Activated B cell treated with CpG ODN at 0.5 μM for 24 hours (primary cell): ENCODE measurements around the gene MRPS33. TPM values are rescaled to one million over a fixed set of nuclear protein-coding genes. Genes with fewer than 3 reads are reported as not detected.
A peak's percentile ranks its signal among the peaks of the same experiment; 100 is the strongest.

ENCODE experiments used
- ATAC-seq: fragments of 200-7000 bp; cut with Tn5 transposase; one replicate; pipeline ENCODE4 v1.10.0; 2021; ENCODE audit warnings: low read depth, mild to moderate bottlenecking, moderate library complexity
- CTCF ChIA-PET: fragments of 350-600 bp; sonication (Branson Sonifier 250); formaldehyde crosslinking; loops from one replicate; lab custom pipeline; 2021; ENCODE audit warnings: antibody characterized with exemption; lab: Charles Lee
- POLR2A ChIA-PET: fragments of 350-600 bp; sonication (Branson Sonifier 250); formaldehyde crosslinking; loops from one replicate; lab custom pipeline; 2021; ENCODE audit warnings: antibody characterized with exemption; lab: Charles Lee
- DNase-seq: peaks from one replicate; pipeline ENCODE4 v3.0.0; 2022
- H3K27ac Mint-ChIP-seq: one replicate; pipeline ENCODE4 v1.8.0; 2020; ENCODE audit warnings: mixed read lengths
- H3K27me3 Mint-ChIP-seq: one replicate; pipeline ENCODE4 v1.8.0; 2021; ENCODE audit warnings: mixed read lengths
- H3K36me3 Mint-ChIP-seq: one replicate; pipeline ENCODE4 v1.8.0; 2021; ENCODE audit warnings: low read depth, mixed read lengths
- H3K4me1 Mint-ChIP-seq: one replicate; pipeline ENCODE4 v1.8.0; 2021; ENCODE audit warnings: mixed read lengths
- H3K4me3 Mint-ChIP-seq: one replicate; pipeline ENCODE4 v1.8.0; 2020; ENCODE audit warnings: mild to moderate bottlenecking, mixed read lengths
- H3K9me3 Mint-ChIP-seq: one replicate; pipeline ENCODE4 v1.8.0; 2020; ENCODE audit warnings: mixed read lengths
- intact Hi-C: fragments of 100-400 bp; cut with micrococcal nuclease; formaldehyde crosslinking; loops from one replicate; pipeline ENCODE4 v1.15.1; 2024
- total RNA-seq: library from RNA; stranded (reverse); gene quantifications from 2 replicates; pipeline ENCODE4 v1.2.3, GENCODE V29; 2022
- TF ChIP-seq, protein P1 (sequence below): fragments of 200-600 bp; IDR thresholded peaks from one replicate; pipeline ENCODE4 v1.8.0; 2022; ENCODE audit warnings: antibody characterized with exemption, mild to moderate bottlenecking

Gene MRPS33
- total RNA-seq, result 37.5 and 46.4 TPM in 2 replicates

DNA sequence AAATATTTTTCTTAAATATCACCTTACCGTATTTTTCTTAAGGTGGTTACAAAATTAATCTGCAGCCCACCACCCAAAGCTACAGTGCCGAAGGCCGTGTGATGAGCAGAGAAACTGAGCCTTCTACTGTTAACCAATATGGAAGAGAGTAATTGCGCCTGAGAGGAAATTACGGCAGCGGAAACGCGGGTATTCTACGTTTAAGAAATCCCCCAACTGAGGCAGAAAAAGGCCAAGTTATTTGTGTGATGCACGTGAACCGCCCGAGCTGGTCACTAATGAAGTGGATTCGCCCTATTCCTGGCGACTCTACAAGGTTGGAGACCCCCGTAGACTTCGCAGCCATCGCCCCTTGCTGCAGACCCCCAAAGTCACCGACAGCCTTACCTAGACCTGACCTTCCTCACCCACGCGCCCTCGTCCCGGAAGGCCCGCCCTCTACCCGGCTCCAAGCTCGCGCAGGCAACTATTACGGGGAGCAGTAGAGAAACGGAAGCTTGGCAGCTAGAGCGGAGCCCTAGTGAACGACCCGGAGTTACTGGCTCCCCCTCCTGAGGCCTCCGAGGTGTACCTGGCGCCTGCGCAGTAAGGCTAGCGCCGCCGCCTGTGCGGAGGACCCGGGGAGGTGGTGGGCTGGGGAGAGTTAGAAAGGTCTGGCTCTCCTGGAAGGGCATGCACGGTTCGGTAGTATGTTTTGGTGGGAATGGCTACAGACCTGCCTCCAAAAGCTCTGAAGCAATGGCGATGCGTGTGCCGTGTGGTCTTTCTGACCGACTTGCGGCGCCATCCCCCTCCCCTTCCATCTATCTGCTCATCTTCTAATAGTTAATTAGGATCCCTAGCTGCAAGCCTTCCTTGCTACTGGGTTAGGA lies at the start of gene MRPS33:
TSS of gene MRPS33 (minus strand) at position 429 of the 872 bp plus-strand sequence. CDS start 4,319 bp downstream, outside the sequence.
- peak; percentile 98 for ATAC-seq
- intact Hi-C loops, result loop anchor here (1.0 to 10.0 kb wide), 14 partner anchors 90 to 1880 kb away; partner anchors contain the start of genes AGK, BRAF, FMC1 and HIPK2
- ChIA-PET CTCF (interaction anchor here (0.9 to 6.3 kb wide), 9 partner anchors 91 to 723 kb away, joined by 3 to 151 read pairs (median 3); partner anchors contain the start of gene SSBP1), POLR2A (interaction anchor here (0.6 to 2.2 kb wide), 18 partner anchors 10 to 1655 kb away, joined by 3 to 19 read pairs (median 5); partner anchors contain the start of genes AGK, BRAF, LUC7L2 and NDUFB2)
- peaks cover 13% of the 10 kb centered on the region for H3K27me3 Mint-ChIP-seq
- H3K9me3 Mint-ChIP-seq, result peaks cover 7% of the 10 kb centered on the region
- peak within 1 kb of the TSS; percentile 100 for H3K27ac Mint-ChIP-seq
- H3K36me3 Mint-ChIP-seq, result peaks cover 21% of the 10 kb centered on the region
- peak; percentile 86 for DNase-seq
- H3K4me3 Mint-ChIP-seq, result peak within 1 kb of the TSS; percentile 99
- peaks cover 20% of the 10 kb centered on the region for H3K4me1 Mint-ChIP-seq
- TF ChIP-seq, protein P1, sequence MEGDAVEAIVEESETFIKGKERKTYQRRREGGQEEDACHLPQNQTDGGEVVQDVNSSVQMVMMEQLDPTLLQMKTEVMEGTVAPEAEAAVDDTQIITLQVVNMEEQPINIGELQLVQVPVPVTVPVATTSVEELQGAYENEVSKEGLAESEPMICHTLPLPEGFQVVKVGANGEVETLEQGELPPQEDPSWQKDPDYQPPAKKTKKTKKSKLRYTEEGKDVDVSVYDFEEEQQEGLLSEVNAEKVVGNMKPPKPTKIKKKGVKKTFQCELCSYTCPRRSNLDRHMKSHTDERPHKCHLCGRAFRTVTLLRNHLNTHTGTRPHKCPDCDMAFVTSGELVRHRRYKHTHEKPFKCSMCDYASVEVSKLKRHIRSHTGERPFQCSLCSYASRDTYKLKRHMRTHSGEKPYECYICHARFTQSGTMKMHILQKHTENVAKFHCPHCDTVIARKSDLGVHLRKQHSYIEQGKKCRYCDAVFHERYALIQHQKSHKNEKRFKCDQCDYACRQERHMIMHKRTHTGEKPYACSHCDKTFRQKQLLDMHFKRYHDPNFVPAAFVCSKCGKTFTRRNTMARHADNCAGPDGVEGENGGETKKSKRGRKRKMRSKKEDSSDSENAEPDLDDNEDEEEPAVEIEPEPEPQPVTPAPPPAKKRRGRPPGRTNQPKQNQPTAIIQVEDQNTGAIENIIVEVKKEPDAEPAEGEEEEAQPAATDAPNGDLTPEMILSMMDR, result no peak

DNA sequence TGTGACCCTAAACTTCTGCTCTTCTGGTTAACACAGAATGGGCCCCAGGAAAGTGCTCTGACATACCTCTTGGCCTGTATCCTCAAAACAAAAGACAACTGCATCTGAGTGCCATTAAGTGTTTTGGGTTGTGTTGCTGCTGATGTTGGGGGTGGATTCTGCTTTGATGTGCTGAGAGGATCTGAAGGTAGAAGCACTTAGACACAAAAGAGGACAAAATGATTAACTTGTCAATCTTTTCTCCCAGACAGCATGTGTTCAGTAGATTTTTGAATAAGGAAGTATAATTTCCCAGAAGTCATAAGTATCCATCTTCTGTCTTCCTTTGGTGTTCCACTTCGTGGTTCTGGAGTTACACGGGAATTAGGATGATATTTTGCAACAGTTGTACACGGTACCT lies 43.0 kb upstream of the MRPS33 start:
- Mint-ChIP-seq H3K36me3 (no peaks in the 10 kb centered on the region), H3K27me3 (peaks cover 25% of the 10 kb centered on the region), H3K4me3 (no peak overlapping the region), H3K27ac (no peak overlapping the region), H3K4me1 (no peaks in the 10 kb centered on the region), H3K9me3 (peaks cover 8% of the 10 kb centered on the region)
- ATAC-seq, result no peak
- TF ChIP-seq, protein P1, result no peak
- ChIA-PET CTCF (no interaction called here), POLR2A (no interaction called here)
- no peak for DNase-seq
- intact Hi-C loops, result no loop called here

DNA sequence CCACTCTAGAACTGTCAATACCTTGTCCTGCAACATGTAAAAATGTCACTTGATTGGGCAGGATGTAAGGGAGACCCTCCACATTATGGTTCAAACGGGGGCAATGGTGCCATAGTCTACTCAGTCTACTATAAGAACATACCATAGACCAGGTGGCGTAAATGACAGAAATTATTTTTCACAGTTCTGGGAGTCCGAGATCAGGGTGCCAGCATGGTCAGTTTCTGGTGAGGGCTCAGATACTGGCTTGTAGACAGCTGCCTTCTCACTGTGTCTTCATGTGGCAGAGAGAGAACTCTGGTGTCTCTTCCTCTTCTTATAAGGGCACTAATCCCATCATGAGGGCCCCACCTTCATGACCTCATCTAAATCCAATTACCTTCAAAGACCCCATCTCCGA lies 40.4 kb upstream of the MRPS33 start:
- Mint-ChIP-seq H3K4me3 (no peak overlapping the region), H3K27me3 (peaks cover 35% of the 10 kb centered on the region), H3K36me3 (no peaks in the 10 kb centered on the region), H3K27ac (no peak overlapping the region), H3K9me3 (peaks cover 6% of the 10 kb centered on the region), H3K4me1 (no peaks in the 10 kb centered on the region)
- DNase-seq, result no peak
- TF ChIP-seq, protein P1, result no peak
- intact Hi-C loops, result no loop called here
- no peak for ATAC-seq
- CTCF ChIA-PET, result no interaction called here
- POLR2A ChIA-PET, result no interaction called here

DNA sequence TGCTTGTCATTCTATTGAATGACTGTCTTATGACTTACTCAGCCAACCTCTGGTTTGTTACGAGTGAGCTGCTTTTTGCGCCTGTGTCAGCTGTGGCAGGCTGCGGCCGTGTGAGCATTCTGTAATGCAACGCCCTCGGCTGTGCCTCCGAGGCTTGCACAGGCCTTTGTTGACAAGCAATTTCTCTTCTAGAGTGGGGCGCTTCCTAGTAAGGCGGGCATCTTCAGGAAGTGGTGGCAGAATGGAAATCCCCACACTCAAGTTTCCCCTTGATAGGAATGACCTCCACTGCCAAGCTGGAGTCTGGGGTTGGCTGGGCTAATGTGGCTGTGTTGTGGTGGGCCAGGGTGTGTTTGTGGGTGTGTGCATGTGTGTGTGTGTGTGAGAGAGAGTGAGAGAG lies 38.9 kb upstream of the MRPS33 start:
- H3K27me3 Mint-ChIP-seq, result peaks cover 38% of the 10 kb centered on the region
- no peak overlapping the region for H3K4me3 Mint-ChIP-seq
- POLR2A ChIA-PET, result no interaction called here
- peaks cover 6% of the 10 kb centered on the region for H3K9me3 Mint-ChIP-seq
- no peak for DNase-seq
- TF ChIP-seq, protein P1, result no peak
- ATAC-seq, result no peak
- CTCF ChIA-PET, result no interaction called here
- no peaks in the 10 kb centered on the region for H3K4me1 Mint-ChIP-seq
- intact Hi-C loops, result no loop called here
- no peaks in the 10 kb centered on the region for H3K36me3 Mint-ChIP-seq
- H3K27ac Mint-ChIP-seq, result no peak overlapping the region
